Thyroid gland (tissue), 4 donors: ENCODE results near the gene CSF1R. TPM values are rescaled to one million over a fixed set of nuclear protein-coding genes. Genes with fewer than 3 reads are reported as not detected.

Experiments used
- DNase-seq, 2 donors: peaks; one replicate each; pipeline ENCODE4 v3.0.0-alpha.2; 2019
- H3K27ac ChIP-seq, 3 donors: fragments of 200-600 bp; sonication (generic); 1 replicate in 2 of 3; 2 replicates in 1 of 3; pipeline ENCODE4 v1.5.1; 2016 to 2019; ENCODE audit warnings: mild to moderate bottlenecking in 1 of 3, moderate library complexity in 1 of 3
- H3K27me3 ChIP-seq: fragments of 200-600 bp; sonication (generic); one replicate; pipeline ENCODE4 v1.5.1; 2019
- H3K36me3 ChIP-seq, 2 donors: fragments of 200-600 bp; sonication (generic); one replicate each; pipeline ENCODE4 v1.5.1; 2016 to 2019
- H3K4me1 ChIP-seq, 2 donors: fragments of 200-600 bp; sonication (generic); one replicate each; pipeline ENCODE4 v1.5.1; 2017 to 2019
- H3K4me3 ChIP-seq, 3 donors: fragments of 200-600 bp; sonication (generic); replicated peaks in 1 of 3; 1 replicate in 2 of 3; 2 replicates in 1 of 3; pipeline ENCODE4 v1.5.1; 2016; ENCODE audit warnings: mild to moderate bottlenecking in 1 of 3
- H3K9me3 ChIP-seq: fragments of 200-600 bp; sonication (generic); one replicate; pipeline ENCODE4 v1.5.1; 2017
- POLR2A ChIP-seq, 2 donors: fragments of 450-650 bp; IDR thresholded peaks; one replicate each; pipeline ENCODE4 v1.6.1; 2017; ENCODE audit warnings: antibody characterized with exemption in 2 of 2, mild to moderate bottlenecking in 2 of 2, moderate library complexity in 1 of 2
- WGBS, 2 donors: methylation state at CpG; one replicate each; pipeline ENCODE4 v1.1.5; 2017; 5-methylcytosine and 5-hydroxymethylcytosine counted together
- intact Hi-C: fragments of 100-400 bp; cut with DNase I; formaldehyde crosslinking; loops from one replicate; pipeline ENCODE4 v1.15.1; 2023
- total RNA-seq, 4 donors: library from RNA; depleted of rRNA; stranded (reverse); fragments of >200 nt; gene quantifications; one replicate each; pipeline ENCODE4 v1.2.3, GENCODE V29; 2016
- TF ChIP-seq, protein P1 (sequence below), 6 experiments: fragments of 200-600 bp in 3 of 6; fragments of 450-650 bp in 3 of 6; sonication (generic) in 3 of 6; IDR thresholded peaks; one replicate each; pipeline ENCODE4 v1.5.1; 2016 to 2019; ENCODE audit warnings: antibody characterized with exemption in 6 of 6, mild to moderate bottlenecking in 2 of 6, inconsistent platforms in 1 of 6, moderate library complexity in 1 of 6

Gene CSF1R
- total RNA-seq, 4 donors from 2014 or later = 9.1 to 14.1 (median 11.4) TPM

DNA sequence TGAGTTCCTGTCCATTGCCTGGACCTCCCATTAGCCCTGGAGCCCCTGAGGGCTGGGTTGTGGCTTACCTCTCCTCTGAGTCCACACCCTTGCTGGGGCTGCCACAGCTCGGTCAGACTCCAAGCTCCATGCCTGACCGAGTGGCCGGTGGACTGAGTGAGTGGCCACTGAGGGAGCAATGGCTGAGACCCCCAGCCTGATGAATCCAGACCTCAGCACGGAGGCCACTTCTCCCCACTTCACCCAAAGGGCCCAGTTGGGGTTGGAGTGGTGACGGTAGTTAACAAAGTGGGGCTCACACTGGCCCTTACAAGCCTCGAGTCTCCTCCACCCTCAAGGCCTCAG lies 40.5 kb upstream of the CSF1R start:
- Histone ChIP-seq H3K36me3 (no peaks in the 10 kb centered on the region), H3K27me3 (no peaks in the 10 kb centered on the region), H3K27ac (no peak overlapping the region), H3K4me1 (peaks cover 0 to 6% of the 10 kb centered on the region in 2 donors), H3K9me3 (no peaks in the 10 kb centered on the region), H3K4me3 (no peak overlapping the region)
- no peak for DNase-seq
- intact Hi-C loops = no loop called here
- 70 to 80% methylated on average over 5 to 6 of the region's 6 CpGs for WGBS, 2 donors
- TF ChIP-seq, protein P1, sequence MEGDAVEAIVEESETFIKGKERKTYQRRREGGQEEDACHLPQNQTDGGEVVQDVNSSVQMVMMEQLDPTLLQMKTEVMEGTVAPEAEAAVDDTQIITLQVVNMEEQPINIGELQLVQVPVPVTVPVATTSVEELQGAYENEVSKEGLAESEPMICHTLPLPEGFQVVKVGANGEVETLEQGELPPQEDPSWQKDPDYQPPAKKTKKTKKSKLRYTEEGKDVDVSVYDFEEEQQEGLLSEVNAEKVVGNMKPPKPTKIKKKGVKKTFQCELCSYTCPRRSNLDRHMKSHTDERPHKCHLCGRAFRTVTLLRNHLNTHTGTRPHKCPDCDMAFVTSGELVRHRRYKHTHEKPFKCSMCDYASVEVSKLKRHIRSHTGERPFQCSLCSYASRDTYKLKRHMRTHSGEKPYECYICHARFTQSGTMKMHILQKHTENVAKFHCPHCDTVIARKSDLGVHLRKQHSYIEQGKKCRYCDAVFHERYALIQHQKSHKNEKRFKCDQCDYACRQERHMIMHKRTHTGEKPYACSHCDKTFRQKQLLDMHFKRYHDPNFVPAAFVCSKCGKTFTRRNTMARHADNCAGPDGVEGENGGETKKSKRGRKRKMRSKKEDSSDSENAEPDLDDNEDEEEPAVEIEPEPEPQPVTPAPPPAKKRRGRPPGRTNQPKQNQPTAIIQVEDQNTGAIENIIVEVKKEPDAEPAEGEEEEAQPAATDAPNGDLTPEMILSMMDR (IDR thresholded peaks at IDR 0.05) = no peak
- TF ChIP-seq POLR2A (IDR thresholded peaks at IDR 0.05) = no peak

DNA sequence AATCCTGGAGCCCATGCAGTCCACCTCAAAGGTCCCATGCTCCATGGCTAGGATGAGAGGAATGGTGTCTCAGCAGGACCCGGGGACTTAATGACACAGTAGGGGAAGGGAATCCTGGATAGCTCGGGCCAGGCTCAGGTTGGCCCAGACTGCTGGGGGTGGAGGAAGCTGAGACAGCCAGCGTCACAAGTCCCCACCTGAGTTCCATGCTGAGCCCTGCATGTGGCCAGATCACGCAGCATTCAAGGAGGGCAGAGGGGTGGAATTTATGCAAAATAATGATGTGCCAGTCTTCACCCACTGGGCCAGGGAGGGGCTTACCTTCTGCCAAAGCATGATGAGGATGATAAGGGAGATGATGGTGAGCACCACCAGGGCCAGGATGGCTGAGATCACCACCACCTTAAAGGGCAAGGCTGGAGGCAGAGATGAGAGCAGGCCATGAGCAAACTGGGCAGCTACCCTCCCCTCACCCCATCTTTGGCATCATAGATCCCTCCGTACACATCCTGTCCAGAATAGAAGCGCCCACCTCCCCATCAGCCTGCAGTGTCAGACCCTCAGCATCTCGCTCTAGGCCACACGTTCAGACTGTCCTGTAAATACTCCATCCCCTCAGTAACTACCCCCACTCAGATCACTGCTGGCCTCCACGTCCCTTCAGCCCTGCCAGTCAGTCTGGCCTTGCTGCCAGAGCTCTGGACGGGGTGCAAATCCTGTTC lies 40.0 kb upstream of the CSF1R start:
- no peak for TF ChIP-seq POLR2A (IDR thresholded peaks at IDR 0.05)
- TF ChIP-seq, protein P1 (IDR thresholded peaks at IDR 0.05) = no peak
- 77 to 90% methylated on average over 10 of the region's 10 CpGs for WGBS, 2 donors
- H3K36me3 ChIP-seq = no peaks in the 10 kb centered on the region
- DNase-seq = no peak
- H3K27me3 ChIP-seq = no peaks in the 10 kb centered on the region
- no peak overlapping the region for H3K4me3 ChIP-seq
- no peaks in the 10 kb centered on the region for H3K9me3 ChIP-seq
- peaks cover 0 to 6% of the 10 kb centered on the region in 2 donors for H3K4me1 ChIP-seq
- H3K27ac ChIP-seq = no peak overlapping the region
- intact Hi-C loops = no loop called here

DNA sequence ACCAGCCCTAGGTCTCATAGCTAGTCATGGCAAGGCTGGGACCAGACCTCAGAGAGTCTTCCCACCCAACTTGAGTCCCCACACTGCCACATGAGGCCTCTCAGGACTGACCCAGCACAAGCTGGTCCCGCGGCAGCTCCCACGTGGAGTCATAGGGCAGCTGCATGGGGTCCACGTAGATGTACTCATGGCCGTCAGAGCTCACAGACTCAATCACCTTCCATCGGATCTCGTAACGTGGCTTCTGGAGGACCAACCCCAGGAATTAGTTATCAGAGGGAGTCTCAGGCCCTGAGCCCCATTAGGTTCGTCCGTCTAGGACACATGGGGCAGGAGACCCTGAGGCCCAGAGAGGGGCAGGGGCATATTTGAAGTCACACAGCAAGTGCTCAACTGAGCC lies 39.0 kb upstream of the CSF1R start:
- H3K4me3 ChIP-seq = no peak overlapping the region
- no peaks in the 10 kb centered on the region for H3K36me3 ChIP-seq
- TF ChIP-seq POLR2A (IDR thresholded peaks at IDR 0.05) = no peak
- TF ChIP-seq, protein P1 (IDR thresholded peaks at IDR 0.05) = no peak
- no peak overlapping the region for H3K27ac ChIP-seq
- no peak for DNase-seq
- peaks cover 0 to 6% of the 10 kb centered on the region in 2 donors for H3K4me1 ChIP-seq
- WGBS, 2 donors = 95% methylated on average over 10 of the region's 10 CpGs; no CpG with 5 or more reads in 1 of the 2 donors
- no peaks in the 10 kb centered on the region for H3K9me3 ChIP-seq
- H3K27me3 ChIP-seq = no peaks in the 10 kb centered on the region
- intact Hi-C loops = no loop called here

DNA sequence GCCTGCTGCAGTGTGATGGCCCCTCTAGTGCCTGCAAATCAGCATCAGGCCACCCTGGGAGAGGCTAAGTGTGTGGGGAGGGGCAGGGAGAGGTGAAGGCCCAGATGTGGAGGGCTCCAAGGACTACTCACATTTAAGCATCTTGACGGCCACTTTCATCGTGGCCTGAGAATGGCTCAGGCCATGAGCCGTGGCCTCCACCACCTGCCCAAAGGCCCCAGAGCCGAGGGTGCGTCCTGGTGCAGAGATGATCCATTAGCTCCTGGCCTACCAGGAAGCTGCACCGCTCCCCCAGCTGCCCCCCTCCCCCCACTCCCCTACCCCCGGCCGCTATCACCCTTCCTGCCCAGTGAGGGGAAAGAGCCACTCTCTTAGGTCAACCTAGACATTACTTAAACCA lies 38.2 kb upstream of the CSF1R start:
- Histone ChIP-seq H3K27me3 (no peaks in the 10 kb centered on the region), H3K4me1 (no peaks in the 10 kb centered on the region), H3K9me3 (no peaks in the 10 kb centered on the region), H3K4me3 (no peak overlapping the region), H3K36me3 (no peaks in the 10 kb centered on the region), H3K27ac (no peak overlapping the region)
- intact Hi-C loops = no loop called here
- 74 to 88% methylated on average over 4 to 6 of the region's 8 CpGs for WGBS, 2 donors
- no peak for DNase-seq
- TF ChIP-seq POLR2A (IDR thresholded peaks at IDR 0.05) = no peak
- TF ChIP-seq, protein P1 (IDR thresholded peaks at IDR 0.05) = no peak

DNA sequence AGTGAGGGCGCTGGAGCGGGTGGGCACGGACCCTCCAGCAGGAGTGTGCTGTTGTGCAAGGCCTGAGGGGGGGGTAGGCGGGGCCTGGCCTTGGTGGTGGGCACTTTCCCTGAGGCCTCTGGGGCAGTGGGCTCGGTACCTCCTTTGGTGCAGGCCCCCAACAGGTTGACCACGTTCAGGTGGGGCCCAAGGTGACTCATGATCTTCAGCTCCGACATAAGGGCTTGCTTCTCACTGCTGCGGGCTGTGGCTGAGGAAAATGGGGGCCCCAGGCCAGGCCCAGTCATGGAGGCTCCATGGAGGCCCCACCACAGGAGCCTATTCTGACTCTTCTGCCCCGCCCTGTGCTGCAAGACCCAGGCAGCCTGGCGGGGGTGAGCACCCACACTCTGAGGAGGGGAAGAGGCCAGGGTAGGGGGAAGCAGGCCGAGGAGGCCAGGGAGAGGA lies 37.8 kb upstream of the CSF1R start:
- intact Hi-C loops = no loop called here
- Histone ChIP-seq H3K4me3 (no peak overlapping the region), H3K36me3 (no peaks in the 10 kb centered on the region), H3K4me1 (no peaks in the 10 kb centered on the region), H3K27ac (no peak overlapping the region), H3K9me3 (no peaks in the 10 kb centered on the region), H3K27me3 (no peaks in the 10 kb centered on the region)
- no peak for DNase-seq
- TF ChIP-seq, protein P1 (IDR thresholded peaks at IDR 0.05) = no peak
- no peak for TF ChIP-seq POLR2A (IDR thresholded peaks at IDR 0.05)
- 78 to 87% methylated on average over 8 to 9 of the region's 11 CpGs for WGBS, 2 donors
